ENCODE measurements around the gene DIDO1.
"Not testable (repeated sequence)": the region's sequence is repeated elsewhere in the genome, so short reads cannot be mapped to it uniquely, and the experiment has no call there.

DIDO1 gene

GRCh38 chr20:62925420-62926228 is 681 bp downstream of the DIDO1 start:
- peak; percentile 45 for DNase-seq

DNA sequence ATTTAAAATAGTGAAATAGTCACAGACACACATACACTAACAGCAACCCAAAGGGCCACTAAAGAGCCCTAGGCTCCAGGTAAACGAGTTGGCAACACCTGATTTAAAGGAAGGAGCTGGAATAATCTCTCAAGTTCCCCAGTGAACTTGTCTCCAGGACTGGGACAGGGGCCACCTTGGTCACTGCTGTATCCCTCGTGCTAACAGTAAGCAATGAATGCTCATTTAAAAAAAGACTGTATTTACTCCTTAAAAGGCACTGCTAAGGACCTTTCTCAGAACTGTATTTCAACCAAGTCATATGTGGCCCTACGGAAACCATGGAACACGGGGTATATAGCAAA is 1.3 kb downstream of the DIDO1 start:
- no peak for DNase-seq

DNA sequence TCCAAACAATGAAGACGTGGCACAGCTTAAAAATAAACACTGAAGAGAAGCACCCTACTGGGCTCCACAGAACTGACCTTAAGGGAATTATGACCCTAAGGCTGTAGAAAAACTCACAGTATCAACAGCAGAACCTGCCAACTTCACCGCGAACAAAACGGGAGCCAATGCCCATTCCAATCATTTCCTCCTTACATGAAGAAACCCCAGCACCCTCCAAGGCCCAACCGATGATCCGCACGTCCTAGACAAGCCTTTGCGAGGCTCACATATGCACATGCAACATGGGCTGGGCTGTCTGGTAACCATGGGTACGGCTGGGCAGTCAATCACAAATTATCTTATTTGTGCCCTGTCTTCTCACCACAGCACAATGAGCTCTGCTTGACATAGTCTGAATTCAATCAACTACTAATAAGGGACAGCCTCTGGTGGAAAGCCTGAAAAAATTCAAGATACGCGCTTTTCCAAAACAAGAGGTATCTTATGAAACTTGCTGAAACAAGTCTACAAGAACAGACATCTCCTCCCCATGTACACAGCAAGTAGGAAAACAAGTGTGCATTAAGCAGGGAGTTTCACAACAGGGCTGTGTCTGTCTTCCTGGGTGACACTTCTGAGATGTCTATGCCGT is 1.7 kb downstream of the DIDO1 start:
- no peak for DNase-seq

GRCh38 chr20:62923669-62924441 is 2.5 kb downstream of the DIDO1 start:
- DNase-seq = no peak

DNA sequence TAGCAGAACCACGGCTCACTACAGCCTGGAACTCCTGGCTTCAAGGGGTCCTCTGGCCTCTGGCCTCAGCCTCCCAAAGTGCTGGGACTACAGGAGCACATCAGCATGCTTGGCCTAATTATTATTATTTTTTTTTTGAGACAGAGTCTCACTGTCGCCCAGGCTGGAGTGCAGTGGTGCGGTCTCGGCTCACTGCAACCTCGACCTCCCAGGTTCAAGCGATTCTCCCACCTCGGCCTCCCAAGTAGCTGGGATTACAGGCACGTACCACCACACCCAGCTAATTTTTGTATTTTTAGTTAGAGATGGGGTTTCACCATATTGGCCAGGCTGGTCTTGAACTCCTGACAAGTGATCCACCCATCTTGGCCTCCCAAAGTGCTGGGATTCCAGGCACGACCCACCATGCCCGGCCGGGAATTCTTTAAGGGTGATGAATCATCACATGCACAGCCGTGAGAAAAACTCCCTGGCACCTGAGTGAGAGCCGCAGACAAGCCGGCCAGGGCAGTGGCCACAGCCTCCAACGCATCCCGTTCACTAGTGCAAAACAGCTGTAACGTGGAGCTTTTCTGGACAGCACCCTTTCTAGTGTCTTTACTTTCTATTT is 3.1 kb downstream of the DIDO1 start:
- DNase-seq = not testable (repeated sequence)

- DNase-seq = peak; percentile 34
Observed at GRCh38 chr20:62922451-62922921, 3.8 kb downstream of the DIDO1 start.

- peak; percentile 65 for DNase-seq
Observed at GRCh38 chr20:62921119-62921687, 5.1 kb downstream of the DIDO1 start.

- no peak for DNase-seq
Observed at GRCh38 chr20:62920039-62920645, 6.2 kb downstream of the DIDO1 start.

DNA sequence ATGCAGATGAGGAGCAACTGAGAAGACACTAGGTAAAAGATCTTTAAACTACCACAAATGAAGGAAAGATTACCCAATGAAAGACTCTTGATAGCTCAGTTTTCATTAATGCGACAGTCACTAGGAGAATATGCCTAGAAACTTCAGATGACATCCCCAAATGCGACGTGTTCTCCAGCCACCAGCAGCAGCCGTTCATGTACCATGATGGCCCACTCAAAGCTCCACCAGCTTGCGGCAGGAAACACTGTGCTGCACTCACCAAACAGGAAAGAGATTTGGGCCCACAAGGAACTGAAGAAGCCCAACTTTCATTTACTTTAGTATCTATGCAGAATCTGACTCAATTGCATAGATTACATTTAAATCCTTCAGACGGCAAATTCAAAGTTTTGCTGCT is 7.5 kb downstream of the DIDO1 start:
- peak; percentile 31 for DNase-seq

- DNase-seq = no peak
Observed at GRCh38 chr20:62918147-62918546, 8.2 kb downstream of the DIDO1 start.

GRCh38 chr20:62917720-62918119 is 8.6 kb downstream of the DIDO1 start:
- DNase-seq = no peak

- DNase-seq = no peak
Observed at GRCh38 chr20:62916703-62917476, 9.4 kb downstream of the DIDO1 start.

DNA sequence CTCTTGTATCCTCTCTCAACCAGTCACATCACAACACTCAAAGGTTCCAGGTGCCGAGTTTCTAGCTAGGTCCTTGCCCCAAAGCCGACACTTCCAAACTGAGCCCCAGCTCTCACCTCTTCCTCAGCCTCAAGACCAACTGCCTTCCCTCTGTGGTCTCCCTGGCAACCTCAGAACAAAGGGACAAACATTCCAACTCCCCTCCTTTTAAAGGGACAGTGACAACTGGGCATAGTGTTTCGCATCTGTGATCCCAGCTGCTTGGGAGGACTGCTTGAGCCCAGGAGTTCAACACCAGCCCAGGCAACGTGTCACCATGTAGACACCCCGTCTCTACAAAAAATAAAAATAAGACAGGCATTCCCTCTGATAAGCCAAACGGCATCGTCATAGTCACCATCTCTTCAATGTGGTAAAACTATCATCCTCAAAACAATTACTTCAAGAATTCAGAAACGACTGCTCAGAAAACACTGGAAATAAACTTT is 11.3 kb downstream of the DIDO1 start:
- no peak for DNase-seq

DNA sequence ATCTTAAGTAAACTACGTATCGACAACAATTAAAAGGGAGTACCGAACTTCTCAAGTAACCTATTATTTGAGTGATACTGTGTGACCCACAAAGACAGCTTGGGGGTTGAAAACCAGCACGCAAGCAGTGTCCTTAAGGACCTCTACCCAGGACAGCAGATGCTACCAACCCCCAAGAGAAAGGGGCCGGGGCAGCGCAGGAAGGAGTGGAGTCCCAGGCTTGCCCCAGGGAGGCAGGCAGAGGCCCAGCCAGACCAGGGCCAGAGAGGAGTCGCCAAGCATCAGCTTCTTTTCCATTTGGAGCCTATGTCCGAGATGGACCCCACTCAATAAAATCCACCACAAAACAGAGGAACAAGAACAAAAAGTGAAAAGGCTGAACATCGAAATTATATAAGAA is 11.9 kb downstream of the DIDO1 start:
- no peak for DNase-seq

DNA sequence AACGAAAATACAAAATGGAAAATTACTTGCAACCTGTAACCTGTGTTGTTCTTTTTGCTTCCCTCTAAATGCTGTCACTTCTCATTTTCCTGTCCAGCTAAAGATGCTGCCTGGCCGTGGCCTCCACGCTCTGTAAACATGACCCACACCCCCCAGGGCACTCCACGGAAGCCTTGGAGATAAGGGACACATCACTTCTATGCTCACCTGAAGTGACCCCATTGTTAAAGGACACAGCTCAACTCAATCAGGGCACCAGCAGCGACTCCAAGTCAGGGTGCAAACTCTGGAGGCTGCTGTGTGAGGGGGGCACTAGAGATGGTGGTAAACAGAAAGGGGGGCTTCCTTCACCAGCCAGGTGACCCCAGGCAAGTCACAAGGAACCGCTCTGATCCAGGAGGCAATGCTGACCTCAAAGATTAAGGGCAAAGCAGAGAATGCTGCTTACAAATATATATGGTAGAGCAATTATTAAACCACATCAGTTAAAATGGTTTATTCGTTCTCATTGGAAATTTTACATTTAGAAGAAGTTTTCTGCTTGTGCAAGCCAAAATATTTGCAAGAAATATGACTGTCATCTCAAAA is 13.2 kb downstream of the DIDO1 start:
- DNase-seq = no peak

- DNase-seq = no peak
Observed at GRCh38 chr20:62911701-62912280, 14.5 kb downstream of the DIDO1 start.

DNA sequence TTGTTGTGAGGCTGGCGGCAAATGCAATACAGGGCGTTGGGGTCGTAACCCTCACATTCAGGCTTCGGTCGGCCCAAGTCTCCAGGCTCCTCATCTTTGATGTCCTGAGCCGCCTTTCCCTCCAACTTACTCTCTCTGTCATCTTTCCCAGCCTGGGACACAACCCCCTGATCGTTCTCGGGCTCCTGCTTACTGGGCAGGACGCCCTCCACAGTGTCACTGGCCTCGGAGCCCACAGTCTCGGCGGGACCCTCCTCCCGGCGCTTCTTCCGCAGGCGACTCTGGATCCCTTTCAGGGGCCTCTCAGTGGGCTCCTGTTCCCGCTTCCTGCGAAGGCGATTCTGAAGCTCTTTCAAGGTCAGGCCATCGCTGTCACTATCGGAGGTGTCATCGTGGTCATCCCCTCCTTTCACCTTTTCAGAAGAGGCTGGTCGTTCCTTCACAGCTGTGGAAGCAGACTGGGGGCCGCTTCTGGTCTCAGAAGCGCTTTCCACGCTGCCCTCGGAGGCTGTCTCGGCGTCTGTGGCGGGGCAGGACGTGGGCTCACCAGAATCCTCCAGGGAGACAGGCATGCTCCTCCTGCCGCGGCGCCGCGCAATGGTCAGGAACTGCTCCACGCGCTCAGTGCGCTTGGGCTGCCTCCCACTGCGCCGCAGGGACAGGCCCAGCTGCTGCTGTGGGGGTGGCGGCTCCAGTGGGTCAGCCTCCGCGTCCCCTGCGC is 15.4 kb downstream of the DIDO1 start:
- no peak for DNase-seq

GRCh38 chr20:62910217-62910766 is 16.0 kb downstream of the DIDO1 start:
- no peak for DNase-seq

GRCh38 chr20:62908971-62909791 is 17.1 kb downstream of the DIDO1 start:
- DNase-seq = no peak
